Measurements from ENCODE around the gene THAP11.

THAP11 gene

GRCh38 chr16:67841816-67842508 is at the start of gene THAP11:
TSS of gene THAP11 (plus strand) at chr16:67842320. CDS start at chr16:67842555, 235 bp downstream.
- peak; percentile 90 for DNase-seq (ENCODE audit: low read depth)

GRCh38 chr16:67796099-67796718 is 45.9 kb upstream of the THAP11 start:
- no peak for DNase-seq (ENCODE audit: low read depth)

- DNase-seq (ENCODE audit: low read depth): no peak
These were observed 41.7 kb upstream of the THAP11 start for GRCh38 chr16:67800338-67800926.

GRCh38 chr16:67801241-67801640 is 40.9 kb upstream of the THAP11 start:
- no peak for DNase-seq (ENCODE audit: low read depth)

- DNase-seq (ENCODE audit: low read depth): peak; percentile 33
These were observed 40.2 kb upstream of the THAP11 start for GRCh38 chr16:67801883-67802282.

- DNase-seq (ENCODE audit: low read depth): no peak
These were observed 38.2 kb upstream of the THAP11 start for GRCh38 chr16:67803894-67804293.

GRCh38 chr16:67804853-67805542 is 37.1 kb upstream of the THAP11 start:
- DNase-seq (ENCODE audit: low read depth): no peak

GRCh38 chr16:67805718-67806427 is 36.2 kb upstream of the THAP11 start:
- no peak for DNase-seq (ENCODE audit: low read depth)

GRCh38 chr16:67806428-67807147 is 35.5 kb upstream of the THAP11 start, which contains the start of the genes RANBP10 and TSNAXIP1:
TSS of gene RANBP10 (minus strand) at chr16:67806560. CDS start at chr16:67806536, 24 bp downstream.
TSS of gene TSNAXIP1 (plus strand) at chr16:67806889. CDS start at chr16:67807150, 261 bp downstream.
- DNase-seq (ENCODE audit: low read depth): peak; percentile 94

GRCh38 chr16:67807148-67807682 is 34.9 kb upstream of the THAP11 start:
- DNase-seq (ENCODE audit: low read depth): no peak

- no peak for DNase-seq (ENCODE audit: low read depth)
These were observed 30.2 kb upstream of the THAP11 start for GRCh38 chr16:67811899-67812298.

GRCh38 chr16:67814567-67814966 is 27.6 kb upstream of the THAP11 start:
- DNase-seq (ENCODE audit: low read depth): no peak

GRCh38 chr16:67820608-67821259 is 21.4 kb upstream of the THAP11 start:
- no peak for DNase-seq (ENCODE audit: low read depth)

- no peak for DNase-seq (ENCODE audit: low read depth)
These were observed 19.6 kb upstream of the THAP11 start for GRCh38 chr16:67822511-67822910.

- no peak for DNase-seq (ENCODE audit: low read depth)
These were observed 17.0 kb upstream of the THAP11 start for GRCh38 chr16:67825119-67825518.

GRCh38 chr16:67825906-67826305 is 16.2 kb upstream of the THAP11 start:
- DNase-seq (ENCODE audit: low read depth): no peak

- DNase-seq (ENCODE audit: low read depth): no peak
These were observed 13.5 kb upstream of the THAP11 start for GRCh38 chr16:67828651-67829050.

GRCh38 chr16:67833030-67833414 is 9.1 kb upstream of the THAP11 start:
- DNase-seq (ENCODE audit: low read depth): no peak

GRCh38 chr16:67833415-67834241 is 8.5 kb upstream of the THAP11 start:
- DNase-seq (ENCODE audit: low read depth): peak; percentile 83

GRCh38 chr16:67834242-67834614 is 7.9 kb upstream of the THAP11 start:
- DNase-seq (ENCODE audit: low read depth): no peak
